OCI-LY3 (cell line): ENCODE data around the gene TOMM22.
A peak's percentile ranks its signal among the peaks of the same experiment; 100 is the strongest.

Experiments used
- H2AFZ ChIP-seq: fragments of 200-600, 300-600 bp; shearing (Covaris generic); 2 replicates; pipeline ENCODE4 v1.6.0; 2014; ENCODE audit warnings: antibody characterized with exemption, low read depth, low read length
- H3K27ac ChIP-seq: fragments of 200-600, 300-600 bp; sonication (generic); 2 replicates; pipeline ENCODE4 v1.5.1; 2014; ENCODE audit warnings: mild to moderate bottlenecking, low read length, moderate library complexity, mixed read lengths
- H3K27me3 ChIP-seq: fragments of 200-600, 300-600 bp; sonication (generic); 2 replicates; pipeline ENCODE4 v1.6.1; 2014; ENCODE audit warnings: low read depth, low read length, mixed read lengths
- H3K36me3 ChIP-seq: fragments of 200-600, 300-600 bp; sonication (generic); replicated peaks from 2 replicates; pipeline ENCODE3; 2014; ENCODE audit warnings: low read depth, low read length, mixed read lengths
- H3K4me1 ChIP-seq: fragments of 300-600, 200-600 bp; sonication (generic); 2 replicates; pipeline ENCODE4 v1.6.1; 2014; ENCODE audit warnings: low read length, mixed read lengths
- H3K4me2 ChIP-seq: fragments of 200-600, 300-600 bp; sonication (generic); 2 replicates; pipeline ENCODE4 v1.6.1; 2014; ENCODE audit warnings: low read length, mixed read lengths
- H3K4me3 ChIP-seq: fragments of 300-600, 200-600 bp; sonication (generic); 2 replicates; pipeline ENCODE4 v1.5.1; 2014; ENCODE audit warnings: antibody characterized with exemption, mild to moderate bottlenecking, low read length, moderate library complexity
- H3K79me2 ChIP-seq: fragments of 300-600, 200-600 bp; shearing (Covaris generic); 2 replicates; pipeline ENCODE4 v1.6.1; 2014; ENCODE audit warnings: mild to moderate bottlenecking, low read length, mixed read lengths
- H3K9ac ChIP-seq: fragments of 300-600, 200-600 bp; shearing (Covaris generic); 2 replicates; pipeline ENCODE4 v1.6.0; 2014; ENCODE audit warnings: mild to moderate bottlenecking, low read length, moderate library complexity
- H3K9me3 ChIP-seq: fragments of 200-600, 300-600 bp; shearing (Covaris generic); 2 replicates; pipeline ENCODE4 v1.6.1; 2014; ENCODE audit warnings: low read length, mixed read lengths; ENCODE audit not compliant: insufficient read depth
- H4K20me1 ChIP-seq: fragments of 200-600, 300-600 bp; sonication (generic); 2 replicates; pipeline ENCODE4 v1.6.1; 2016; ENCODE audit warnings: low read length, mixed read lengths; ENCODE audit not compliant: insufficient read depth
- CTCF ChIP-seq: fragments of 200-600, 300-600 bp; sonication (generic); IDR thresholded peaks from 2 replicates; pipeline ENCODE4 v1.5.1; 2014; ENCODE audit warnings: antibody characterized with exemption, low read length, low read depth
- EZH2phosphoT487 ChIP-seq: fragments of 200-600 bp; shearing (Covaris generic); IDR thresholded peaks from 2 replicates; pipeline ENCODE4 v1.6.1; 2018; ENCODE audit warnings: antibody characterized with exemption, mixed run types, low read depth

The TOMM22 gene

GRCh38 chr22:38657045-38657909, 24.5 kb upstream of the TOMM22 start:
- peak overlapping the region; percentile 99 for H3K4me2 ChIP-seq
- H3K27me3 ChIP-seq: no peaks in the 10 kb centered on the region
- H4K20me1 ChIP-seq: no peaks in the 10 kb centered on the region
- H3K4me3 ChIP-seq: peak overlapping the region; percentile 80
- H3K79me2 ChIP-seq: peaks cover 7% of the 10 kb centered on the region
- peak overlapping the region; percentile 82 for H3K9ac ChIP-seq
- no peaks in the 10 kb centered on the region for H3K36me3 ChIP-seq
- no peaks in the 10 kb centered on the region for H3K9me3 ChIP-seq
- peak overlapping the region; percentile 93; the same call in 1 of the 2 replicates for H2AFZ ChIP-seq
- H3K27ac ChIP-seq: peak overlapping the region; percentile 67
- peaks cover 8% of the 10 kb centered on the region for H3K4me1 ChIP-seq
- TF ChIP-seq CTCF: no peak
- no peak for TF ChIP-seq EZH2phosphoT487

GRCh38 chr22:38674888-38675287, 6.9 kb upstream of the TOMM22 start:
- H3K27ac ChIP-seq: no peak overlapping the region
- H3K9me3 ChIP-seq: no peaks in the 10 kb centered on the region
- H4K20me1 ChIP-seq: no peaks in the 10 kb centered on the region
- H2AFZ ChIP-seq: no peak overlapping the region
- peaks cover 13% of the 10 kb centered on the region for H3K36me3 ChIP-seq
- no peaks in the 10 kb centered on the region for H3K4me1 ChIP-seq
- H3K4me3 ChIP-seq: no peak overlapping the region
- H3K79me2 ChIP-seq: no peaks in the 10 kb centered on the region
- H3K4me2 ChIP-seq: no peak overlapping the region
- no peaks in the 10 kb centered on the region for H3K27me3 ChIP-seq
- no peak for TF ChIP-seq EZH2phosphoT487
- TF ChIP-seq CTCF: no peak
- no peak overlapping the region for H3K9ac ChIP-seq

- Histone ChIP-seq H3K79me2 (no peaks in the 10 kb centered on the region), H4K20me1 (no peaks in the 10 kb centered on the region), H3K9me3 (no peaks in the 10 kb centered on the region), H3K4me2 (no peak overlapping the region), H3K36me3 (peaks cover 13% of the 10 kb centered on the region), H3K27me3 (no peaks in the 10 kb centered on the region), H2AFZ (no peak overlapping the region), H3K27ac (no peak overlapping the region), H3K4me3 (no peak overlapping the region), H3K9ac (no peak overlapping the region), H3K4me1 (no peaks in the 10 kb centered on the region)
- TF ChIP-seq CTCF: no peak
- TF ChIP-seq EZH2phosphoT487: no peak
These were observed 5.9 kb upstream of the TOMM22 start for GRCh38 chr22:38675833-38676232.

- Histone ChIP-seq H4K20me1 (0 out of 2 replicates have a peak, but pooled peaks cover 3% of the 10 kb centered on the region), H3K27ac (no peak overlapping the region), H2AFZ (no peak overlapping the region), H3K4me2 (no peak overlapping the region), H3K9me3 (no peaks in the 10 kb centered on the region), H3K27me3 (no peaks in the 10 kb centered on the region), H3K4me1 (peaks cover 8% of the 10 kb centered on the region), H3K79me2 (peaks cover 16% of the 10 kb centered on the region), H3K36me3 (peaks cover 53% of the 10 kb centered on the region), H3K9ac (no peak overlapping the region), H3K4me3 (no peak overlapping the region)
- no peak for TF ChIP-seq CTCF
These were observed 3.1 kb downstream of the TOMM22 start for GRCh38 chr22:38684895-38685294.
